RKO (cell line): Measurements from ENCODE around the gene NCOA3.
A peak's percentile ranks its signal among the peaks of the same experiment; 100 is the strongest.

Experiments
- DNase-seq: peaks from one replicate; pipeline ENCODE4 v3.0.0-alpha.2; 2016; ENCODE audit warnings: low spot score

NCOA3 gene

GRCh38 chr20:47680804-47681529, 179.3 kb downstream of the NCOA3 start:
- DNase-seq, result no peak

- DNase-seq, result no peak
Measured at GRCh38 chr20:47682028-47682783, 180.5 kb downstream of the NCOA3 start.

GRCh38 chr20:47682916-47683315, 181.2 kb downstream of the NCOA3 start:
- DNase-seq, result no peak

GRCh38 chr20:47684306-47685080, 182.8 kb downstream of the NCOA3 start:
- DNase-seq, result no peak

- peak; percentile 20 for DNase-seq
Measured at GRCh38 chr20:47686545-47686944, 184.9 kb downstream of the NCOA3 start.

- no peak for DNase-seq
Measured at GRCh38 chr20:47687095-47687987, 185.7 kb downstream of the NCOA3 start.

- no peak for DNase-seq
Measured at GRCh38 chr20:47688385-47689381, 187.0 kb downstream of the NCOA3 start.

GRCh38 chr20:47689731-47690130, 188.0 kb downstream of the NCOA3 start:
- DNase-seq, result no peak

GRCh38 chr20:47691625-47692024, 189.9 kb downstream of the NCOA3 start:
- DNase-seq, result no peak

- DNase-seq, result no peak
Measured at GRCh38 chr20:47694021-47694818, 192.5 kb downstream of the NCOA3 start.

- DNase-seq, result no peak
Measured at GRCh38 chr20:47696856-47697255, 195.2 kb downstream of the NCOA3 start.

GRCh38 chr20:47698142-47698541, 196.5 kb downstream of the NCOA3 start:
- no peak for DNase-seq

- DNase-seq, result no peak
Measured at GRCh38 chr20:47699818-47700217, 198.1 kb downstream of the NCOA3 start.

GRCh38 chr20:47700327-47700726, 198.6 kb downstream of the NCOA3 start:
- DNase-seq, result no peak

- DNase-seq, result no peak
Measured at GRCh38 chr20:47701612-47702011, 199.9 kb downstream of the NCOA3 start.

GRCh38 chr20:47703748-47704147, 202.1 kb downstream of the NCOA3 start:
- no peak for DNase-seq

GRCh38 chr20:47704746-47705496, 203.2 kb downstream of the NCOA3 start:
- no peak for DNase-seq

GRCh38 chr20:47705497-47705856, 203.8 kb downstream of the NCOA3 start:
- DNase-seq, result no peak

GRCh38 chr20:47706345-47706744, 204.7 kb downstream of the NCOA3 start:
- DNase-seq, result no peak
